HepG2 (cell line): Measurements from ENCODE around the gene ZER1.

ENCODE experiments used
- CTCF ChIP-seq: sonication (generic); formaldehyde crosslinking; IDR thresholded peaks from 2 replicates; pipeline ENCODE4 v1.5.0; 2020; ENCODE audit warnings: mild to moderate bottlenecking, missing genetic modification reagents, moderate library complexity
- EZH2 ChIP-seq: conservative IDR thresholded peaks from 2 replicates; pipeline ENCODE4 v1.6.1; 2012; ENCODE audit warnings: mild to moderate bottlenecking, low read depth, low read length, moderate library complexity
- REST ChIP-seq, 2 experiments: IDR thresholded peaks; 2 replicates each; pipeline ENCODE4 v1.6.1; 2011 to 2012; ENCODE audit warnings: low read length in 2 of 2, borderline replicate concordance in 1 of 2, low read depth in 1 of 2, mild to moderate bottlenecking in 1 of 2, moderate library complexity in 1 of 2
- RFXAP ChIP-seq: sonication (generic); formaldehyde crosslinking; IDR thresholded peaks from 2 replicates; pipeline ENCODE4 v1.4.0; 2020; ENCODE audit warnings: missing genetic modification reagents, borderline replicate concordance
- TAF1 ChIP-seq: sonication (generic); formaldehyde crosslinking; IDR thresholded peaks from 2 replicates; pipeline ENCODE4 v1.4.0; 2020; ENCODE audit warnings: missing genetic modification reagents
- ZBTB2 ChIP-seq: sonication (generic); formaldehyde crosslinking; IDR thresholded peaks from 2 replicates; pipeline ENCODE4 v1.8.0; 2022; ENCODE audit warnings: low read depth, missing genetic modification reagents
- ZFP41 ChIP-seq: sonication (generic); formaldehyde crosslinking; IDR thresholded peaks from 2 replicates; pipeline ENCODE4 v1.4.0; 2020; ENCODE audit warnings: mild to moderate bottlenecking, missing genetic modification reagents, borderline replicate concordance
- ZNF260 ChIP-seq: sonication (generic); formaldehyde crosslinking; IDR thresholded peaks from 2 replicates; pipeline ENCODE4 v1.4.0; 2020; ENCODE audit warnings: missing genetic modification reagents, low read depth, mild to moderate bottlenecking, borderline replicate concordance
- ZNF687 ChIP-seq: sonication (generic); formaldehyde crosslinking; IDR thresholded peaks from 2 replicates; pipeline ENCODE4 v1.5.1; 2020; ENCODE audit warnings: mild to moderate bottlenecking, missing genetic modification reagents, moderate library complexity

- TF ChIP-seq CTCF (CRISPR knock-in tag) (no peak), EZH2 (no peak), ZNF687 (CRISPR knock-in tag) (no peak), REST (IDR thresholded peaks at IDR 0.05; ENCODE audit: borderline replicate concordance in 1 of 2, low read depth in 1 of 2, low read length in 2 of 2) (no peak), ZFP41 (no peak), ZBTB2 (no peak), ZNF260 (CRISPR knock-in tag) (no peak), TAF1 (CRISPR knock-in tag) (no peak), RFXAP (CRISPR knock-in tag) (no peak)
These were observed 66.4 kb downstream of the ZER1 start for GRCh38 chr9:128705051-128705965.
